22Rv1 (cell line): Measurements from ENCODE around the gene OBP2B.

Experiments used
- ZFX ChIP-seq: fragments of 450-650 bp; IDR thresholded peaks from 2 replicates; pipeline ENCODE4 v1.6.1; 2017; ENCODE audit warnings: antibody characterized with exemption, borderline replicate concordance
- TF ChIP-seq, protein P1 (sequence below): fragments of 450-650 bp; IDR thresholded peaks from 2 replicates; pipeline ENCODE4 v1.5.1; 2017; ENCODE audit warnings: mild to moderate bottlenecking

GRCh38 chr9:133251773-133252172 lies 42.7 kb upstream of the OBP2B start:
- TF ChIP-seq, protein P1, sequence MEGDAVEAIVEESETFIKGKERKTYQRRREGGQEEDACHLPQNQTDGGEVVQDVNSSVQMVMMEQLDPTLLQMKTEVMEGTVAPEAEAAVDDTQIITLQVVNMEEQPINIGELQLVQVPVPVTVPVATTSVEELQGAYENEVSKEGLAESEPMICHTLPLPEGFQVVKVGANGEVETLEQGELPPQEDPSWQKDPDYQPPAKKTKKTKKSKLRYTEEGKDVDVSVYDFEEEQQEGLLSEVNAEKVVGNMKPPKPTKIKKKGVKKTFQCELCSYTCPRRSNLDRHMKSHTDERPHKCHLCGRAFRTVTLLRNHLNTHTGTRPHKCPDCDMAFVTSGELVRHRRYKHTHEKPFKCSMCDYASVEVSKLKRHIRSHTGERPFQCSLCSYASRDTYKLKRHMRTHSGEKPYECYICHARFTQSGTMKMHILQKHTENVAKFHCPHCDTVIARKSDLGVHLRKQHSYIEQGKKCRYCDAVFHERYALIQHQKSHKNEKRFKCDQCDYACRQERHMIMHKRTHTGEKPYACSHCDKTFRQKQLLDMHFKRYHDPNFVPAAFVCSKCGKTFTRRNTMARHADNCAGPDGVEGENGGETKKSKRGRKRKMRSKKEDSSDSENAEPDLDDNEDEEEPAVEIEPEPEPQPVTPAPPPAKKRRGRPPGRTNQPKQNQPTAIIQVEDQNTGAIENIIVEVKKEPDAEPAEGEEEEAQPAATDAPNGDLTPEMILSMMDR = no peak
- no peak for TF ChIP-seq ZFX
